Prostate gland (tissue), 2 donors: ENCODE measurements around the gene INIP.

ENCODE experiments used
- POLR2A ChIP-seq: fragments of 450-650 bp; IDR thresholded peaks from one replicate; pipeline ENCODE4 v1.6.1; 2016; ENCODE audit warnings: antibody characterized with exemption, mild to moderate bottlenecking
- POLR2AphosphoS5 ChIP-seq: sonication (generic); formaldehyde crosslinking; IDR thresholded peaks from one replicate; pipeline ENCODE4 v1.6.1; 2017; ENCODE audit warnings: antibody characterized with exemption
- TF ChIP-seq, protein P1 (sequence below), 4 experiments: fragments of 200-600 bp in 2 of 4; fragments of 450-650 bp in 2 of 4; sonication (generic) in 2 of 4; IDR thresholded peaks; 1 replicate in 3 of 4; 2 replicates in 1 of 4; pipeline ENCODE4 v1.5.1; 2016 to 2019; ENCODE audit warnings: antibody characterized with exemption in 4 of 4, mild to moderate bottlenecking in 2 of 4, moderate library complexity in 2 of 4

DNA sequence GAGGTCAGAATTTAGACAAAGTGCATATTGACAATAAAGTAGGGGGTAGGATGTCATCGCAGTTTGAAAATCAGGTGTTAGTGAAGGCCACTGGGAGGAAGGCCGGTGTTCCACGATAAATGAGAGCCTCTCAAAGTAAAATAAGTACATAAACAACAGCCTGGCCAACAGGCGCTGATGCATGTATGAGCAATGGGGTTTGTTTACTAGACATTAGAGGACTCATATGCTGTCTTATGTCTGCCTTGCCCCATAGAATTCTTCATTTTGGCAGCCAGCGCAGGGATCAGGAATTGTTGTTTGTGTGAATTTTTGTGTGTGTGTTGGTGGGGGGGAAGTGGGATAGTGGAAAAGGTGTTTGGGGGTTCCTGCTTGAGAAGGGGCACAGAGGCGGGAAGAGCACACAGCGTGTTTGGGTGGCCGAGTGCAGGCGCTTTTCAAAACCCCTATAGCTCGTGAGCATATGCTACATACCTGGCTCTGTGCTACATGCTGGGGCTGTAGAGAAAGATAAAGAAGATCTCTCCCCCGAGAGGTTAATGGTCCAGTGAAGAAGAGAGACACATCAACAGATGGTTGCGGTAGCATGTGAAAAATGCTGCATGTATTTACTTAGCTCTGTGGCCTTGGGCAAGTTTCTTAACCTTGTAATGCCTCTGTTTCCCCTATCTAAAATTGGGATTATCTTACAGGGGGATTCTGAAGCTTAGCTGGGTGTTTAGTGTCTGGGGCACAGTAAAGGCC lies 44.2 kb upstream of the INIP start:
- TF ChIP-seq POLR2AphosphoS5 = no peak
- TF ChIP-seq, protein P1, sequence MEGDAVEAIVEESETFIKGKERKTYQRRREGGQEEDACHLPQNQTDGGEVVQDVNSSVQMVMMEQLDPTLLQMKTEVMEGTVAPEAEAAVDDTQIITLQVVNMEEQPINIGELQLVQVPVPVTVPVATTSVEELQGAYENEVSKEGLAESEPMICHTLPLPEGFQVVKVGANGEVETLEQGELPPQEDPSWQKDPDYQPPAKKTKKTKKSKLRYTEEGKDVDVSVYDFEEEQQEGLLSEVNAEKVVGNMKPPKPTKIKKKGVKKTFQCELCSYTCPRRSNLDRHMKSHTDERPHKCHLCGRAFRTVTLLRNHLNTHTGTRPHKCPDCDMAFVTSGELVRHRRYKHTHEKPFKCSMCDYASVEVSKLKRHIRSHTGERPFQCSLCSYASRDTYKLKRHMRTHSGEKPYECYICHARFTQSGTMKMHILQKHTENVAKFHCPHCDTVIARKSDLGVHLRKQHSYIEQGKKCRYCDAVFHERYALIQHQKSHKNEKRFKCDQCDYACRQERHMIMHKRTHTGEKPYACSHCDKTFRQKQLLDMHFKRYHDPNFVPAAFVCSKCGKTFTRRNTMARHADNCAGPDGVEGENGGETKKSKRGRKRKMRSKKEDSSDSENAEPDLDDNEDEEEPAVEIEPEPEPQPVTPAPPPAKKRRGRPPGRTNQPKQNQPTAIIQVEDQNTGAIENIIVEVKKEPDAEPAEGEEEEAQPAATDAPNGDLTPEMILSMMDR (IDR thresholded peaks at IDR 0.05) = no peak
- TF ChIP-seq POLR2A = no peak
